ENCODE data around the gene CAMTA1. TPM values are rescaled to one million over a fixed set of nuclear protein-coding genes. Genes with fewer than 3 reads are reported as not detected.
"Not testable (repeated sequence)": the region's sequence is repeated elsewhere in the genome, so short reads cannot be mapped to it uniquely, and the experiment has no call there.

The CAMTA1 gene
- total RNA-seq, 3 donors from 2014 or later: 73.4 to 114 (median 82.6) TPM

GRCh38 chr1:7140251-7140650 is 355.0 kb downstream of the CAMTA1 start:
- no peak for DNase-seq
- intact Hi-C loops (cut with DNase I, micrococcal nuclease): no loop called here
- no peak overlapping the region for H3K4me3 ChIP-seq
- H3K36me3 ChIP-seq (ENCODE audit: low read depth): no peaks in the 10 kb centered on the region
- no peaks in the 10 kb centered on the region for H3K4me1 ChIP-seq (ENCODE audit: low read depth)
- H3K9me3 ChIP-seq: no peaks in the 10 kb centered on the region
- no peak for TF ChIP-seq CTCF (IDR thresholded peaks at IDR 0.05)
- ATAC-seq: no peak

GRCh38 chr1:7145947-7146346 is 360.7 kb downstream of the CAMTA1 start:
- no peak for ATAC-seq
- no peak overlapping the region for H3K4me3 ChIP-seq
- DNase-seq: no peak
- no peak for TF ChIP-seq CTCF (IDR thresholded peaks at IDR 0.05)
- no peaks in the 10 kb centered on the region for H3K4me1 ChIP-seq (ENCODE audit: low read depth)
- no peaks in the 10 kb centered on the region for H3K9me3 ChIP-seq
- intact Hi-C loops (cut with DNase I, micrococcal nuclease): no loop called here
- no peaks in the 10 kb centered on the region for H3K36me3 ChIP-seq (ENCODE audit: low read depth)

GRCh38 chr1:7146710-7147109 is 361.5 kb downstream of the CAMTA1 start:
- no peaks in the 10 kb centered on the region for H3K4me1 ChIP-seq (ENCODE audit: low read depth)
- TF ChIP-seq CTCF (IDR thresholded peaks at IDR 0.05): no peak
- DNase-seq: no peak
- ATAC-seq: no peak
- no peaks in the 10 kb centered on the region for H3K9me3 ChIP-seq
- H3K4me3 ChIP-seq: no peak overlapping the region
- no peaks in the 10 kb centered on the region for H3K36me3 ChIP-seq (ENCODE audit: low read depth)
- intact Hi-C loops (cut with DNase I, micrococcal nuclease): no loop called here

GRCh38 chr1:7147581-7148282 is 362.5 kb downstream of the CAMTA1 start:
- H3K9me3 ChIP-seq; DNase-seq; ATAC-seq; H3K4me3 ChIP-seq; H3K4me1 ChIP-seq (ENCODE audit: low read depth); H3K36me3 ChIP-seq (ENCODE audit: low read depth); intact Hi-C loops (cut with DNase I, micrococcal nuclease): not testable (repeated sequence)

- TF ChIP-seq CTCF (IDR thresholded peaks at IDR 0.05): no peak
- DNase-seq (peak in 1 of 3 donors; percentile 10), ATAC-seq (no peak)
- no peaks in the 10 kb centered on the region for H3K36me3 ChIP-seq (ENCODE audit: low read depth)
- no peaks in the 10 kb centered on the region for H3K9me3 ChIP-seq
- intact Hi-C loops (cut with DNase I, micrococcal nuclease): no loop called here
- no peaks in the 10 kb centered on the region for H3K4me1 ChIP-seq (ENCODE audit: low read depth)
- H3K4me3 ChIP-seq: no peak overlapping the region
Measured at GRCh38 chr1:7149080-7149838, 364.0 kb downstream of the CAMTA1 start.

GRCh38 chr1:7150724-7151280 is 365.5 kb downstream of the CAMTA1 start:
- no peaks in the 10 kb centered on the region for H3K9me3 ChIP-seq
- H3K36me3 ChIP-seq (ENCODE audit: low read depth): no peaks in the 10 kb centered on the region
- no peak overlapping the region for H3K4me3 ChIP-seq
- H3K4me1 ChIP-seq (ENCODE audit: low read depth): no peaks in the 10 kb centered on the region
- DNase-seq: no peak
- no peak for ATAC-seq
- no peak for TF ChIP-seq CTCF (IDR thresholded peaks at IDR 0.05)
- intact Hi-C loops (cut with DNase I, micrococcal nuclease): no loop called here

Measured in mucosa of descending colon (tissue), 3 donors.